Lung (tissue), 13 donors: Measurements from ENCODE around the gene FAM171A2. TPM values are rescaled to one million over a fixed set of nuclear protein-coding genes. Genes with fewer than 3 reads are reported as not detected.

Experiments
- ATAC-seq: fragments of 200-7000 bp; cut with Tn5 transposase; one replicate; pipeline ENCODE4 v1.9.1; 2020; ENCODE audit warnings: moderate number of reproducible peaks; ENCODE audit not compliant: insufficient read depth, low FRiP score
- DNase-seq, 3 donors: peaks; one replicate each; pipeline ENCODE4 v3.0.0-alpha.2; 2013 to 2017
- H3K27ac ChIP-seq, 2 donors: one replicate each; pipeline ENCODE4 v1.5.1; 2013; ENCODE audit warnings: mild to moderate bottlenecking in 2 of 2, moderate library complexity in 2 of 2, control low read depth in 1 of 2, inconsistent platforms in 1 of 2, low read depth in 1 of 2, low read length in 1 of 2
- H3K27me3 ChIP-seq, 3 donors: one replicate each; pipeline ENCODE4 v1.5.1; 2013; ENCODE audit warnings: low read length in 2 of 3; ENCODE audit not compliant: control insufficient read depth in 3 of 3, insufficient read depth in 3 of 3
- H3K36me3 ChIP-seq, 4 donors: one replicate each; pipeline ENCODE4 v1.5.1; 2013; ENCODE audit warnings: low read length in 4 of 4, mild to moderate bottlenecking in 1 of 4, moderate library complexity in 1 of 4; ENCODE audit not compliant: control insufficient read depth in 4 of 4, insufficient read depth in 4 of 4
- H3K4me1 ChIP-seq, 5 donors: one replicate each; pipeline ENCODE4 v1.5.1; 2013; ENCODE audit warnings: low read length in 5 of 5, mild to moderate bottlenecking in 2 of 5, moderate library complexity in 1 of 5; ENCODE audit not compliant: control insufficient read depth in 5 of 5, insufficient read depth in 5 of 5
- H3K4me3 ChIP-seq: one replicate; pipeline ENCODE4 v1.5.1; 2013; ENCODE audit warnings: mild to moderate bottlenecking, control low read depth, moderate library complexity
- H3K9ac ChIP-seq, 2 donors: one replicate each; pipeline ENCODE4 v1.5.1; 2013; ENCODE audit warnings: low read length in 2 of 2, control low read depth in 1 of 2; ENCODE audit not compliant: insufficient read depth in 1 of 2
- H3K9me3 ChIP-seq, 4 donors: one replicate each; pipeline ENCODE4 v1.5.1; 2013; ENCODE audit warnings: low read length in 3 of 4, mild to moderate bottlenecking in 1 of 4, moderate library complexity in 1 of 4; ENCODE audit not compliant: control insufficient read depth in 4 of 4, insufficient read depth in 3 of 4
- WGBS, 2 donors: extraction: QIAGEN DNeasy Blood & Tissue Kit; methylation state at CpG; one replicate each; pipeline ENCODE4 v1.1.7; 2013; 5-methylcytosine and 5-hydroxymethylcytosine counted together
- polyA plus RNA-seq, 2 donors: library from polyadenylated mRNA; stranded (reverse); fragments of 200-250 nt; gene quantifications; one replicate each; pipeline ENCODE4 v1.2.1, GENCODE V29; 2013
- small RNA-seq: library from RNA; depleted of rRNA; stranded (forward); fragments of <200 nt; gene quantifications from one replicate; pipeline ENCODE3, GENCODE V24; 2014; ENCODE audit warnings: low replicate concordance
- total RNA-seq, 2 donors: library from RNA; depleted of rRNA in 1 of 2; stranded (reverse); fragments of >200 nt in 1 of 2; gene quantifications; one replicate each; pipeline ENCODE4 v1.2.1, GENCODE V29; 2014 to 2021
- TF ChIP-seq, protein P1 (sequence below): IDR thresholded peaks from 2 replicates; pipeline ENCODE4 v1.5.1; 2012; ENCODE audit warnings: mild to moderate bottlenecking; ENCODE audit errors: control extremely low read depth, extremely low read depth
- donor health status: control.
- donor health status: control.
- donor health status: Bipolar disorder and iron deficiency.
- donor health status: healthy.
- donor health status: DM: yes; HTN: yes; CAD: no.

Gene FAM171A2
- total and polyA plus RNA-seq, 4 donors: 0.47 to 8.0 (median 0.80) TPM

DNA sequence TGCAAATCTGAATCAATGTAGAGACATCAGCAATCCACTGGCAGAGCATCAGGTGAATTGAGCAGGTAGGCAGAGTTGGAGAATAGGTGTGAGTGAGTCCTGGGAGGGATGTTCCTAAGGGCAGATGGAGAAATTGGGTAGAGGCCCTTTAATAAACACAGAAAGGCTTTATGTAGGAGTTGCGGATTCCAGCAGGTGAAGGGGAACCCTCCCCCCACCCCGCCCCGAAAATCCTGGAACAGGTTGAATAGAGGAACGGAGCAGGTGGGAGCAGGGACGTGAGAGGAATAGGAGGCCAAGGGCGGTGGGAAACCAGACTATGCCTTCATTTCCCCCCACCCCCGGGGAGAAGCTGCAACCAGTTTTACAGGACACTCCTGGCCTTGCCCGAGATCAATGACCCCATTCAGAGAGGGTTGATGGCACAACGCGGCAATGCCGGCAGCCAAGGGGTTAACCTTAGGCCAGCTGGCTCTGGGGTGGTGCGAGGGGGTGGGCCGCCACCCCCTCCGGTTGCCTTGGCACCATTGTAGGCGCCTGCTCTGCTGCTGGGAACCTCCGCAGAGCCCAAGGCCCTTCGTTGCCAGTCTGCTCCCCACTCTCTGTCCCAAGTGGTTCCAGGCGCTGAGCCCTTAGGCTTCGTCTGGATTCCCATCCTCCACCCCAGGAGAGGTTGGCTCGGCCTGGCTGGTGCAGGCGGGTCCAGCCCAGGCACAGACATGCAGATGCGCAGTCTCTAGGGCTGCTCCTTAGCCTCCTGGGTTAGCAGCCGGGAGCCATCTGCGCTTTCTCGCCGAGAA, 56.1 kb downstream of the FAM171A2 start:
- ATAC-seq (no peak), DNase-seq (peak; percentile 60 to 70 (median 62))
- Histone ChIP-seq H3K9ac (no peak overlapping the region), H3K9me3 (no peaks in the 10 kb centered on the region), H3K4me3 (no peak overlapping the region), H3K27ac (no peak overlapping the region), H3K27me3 (peaks cover 0 to 9% (median 5%) of the 10 kb centered on the region in 3 donors), H3K36me3 (no peaks in the 10 kb centered on the region), H3K4me1 (peaks cover 2 to 13% (median 5%) of the 10 kb centered on the region in 5 donors)
- 3 to 5% methylated on average over 25 to 26 of the region's 26 CpGs for WGBS, 2 donors
- TF ChIP-seq, protein P1, sequence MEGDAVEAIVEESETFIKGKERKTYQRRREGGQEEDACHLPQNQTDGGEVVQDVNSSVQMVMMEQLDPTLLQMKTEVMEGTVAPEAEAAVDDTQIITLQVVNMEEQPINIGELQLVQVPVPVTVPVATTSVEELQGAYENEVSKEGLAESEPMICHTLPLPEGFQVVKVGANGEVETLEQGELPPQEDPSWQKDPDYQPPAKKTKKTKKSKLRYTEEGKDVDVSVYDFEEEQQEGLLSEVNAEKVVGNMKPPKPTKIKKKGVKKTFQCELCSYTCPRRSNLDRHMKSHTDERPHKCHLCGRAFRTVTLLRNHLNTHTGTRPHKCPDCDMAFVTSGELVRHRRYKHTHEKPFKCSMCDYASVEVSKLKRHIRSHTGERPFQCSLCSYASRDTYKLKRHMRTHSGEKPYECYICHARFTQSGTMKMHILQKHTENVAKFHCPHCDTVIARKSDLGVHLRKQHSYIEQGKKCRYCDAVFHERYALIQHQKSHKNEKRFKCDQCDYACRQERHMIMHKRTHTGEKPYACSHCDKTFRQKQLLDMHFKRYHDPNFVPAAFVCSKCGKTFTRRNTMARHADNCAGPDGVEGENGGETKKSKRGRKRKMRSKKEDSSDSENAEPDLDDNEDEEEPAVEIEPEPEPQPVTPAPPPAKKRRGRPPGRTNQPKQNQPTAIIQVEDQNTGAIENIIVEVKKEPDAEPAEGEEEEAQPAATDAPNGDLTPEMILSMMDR: no peak

DNA sequence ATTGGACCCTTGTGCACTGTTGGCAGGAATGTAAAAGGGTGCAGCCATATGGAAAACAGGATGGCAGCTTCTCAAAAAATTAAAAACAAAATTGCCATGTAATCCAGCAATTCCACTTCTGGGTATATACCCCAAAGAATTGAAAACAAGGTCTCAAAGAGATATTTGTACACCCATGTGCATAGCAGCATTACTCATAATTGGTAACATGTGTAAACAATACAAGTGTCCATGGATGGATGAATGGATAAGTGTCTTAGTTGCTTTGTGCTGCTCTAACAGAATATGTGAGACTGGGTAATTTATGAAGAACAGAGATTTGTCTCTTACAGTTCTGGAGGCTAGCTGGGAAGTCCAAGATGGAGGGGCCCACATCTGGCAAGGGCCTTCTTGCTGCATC, 59.0 kb downstream of the FAM171A2 start:
- H3K9me3 ChIP-seq: peaks cover 0 to 2% (median 0%) of the 10 kb centered on the region in 4 donors
- H3K9ac ChIP-seq: no peak overlapping the region
- TF ChIP-seq, protein P1: no peak
- no peaks in the 10 kb centered on the region for H3K36me3 ChIP-seq
- H3K27ac ChIP-seq: no peak overlapping the region
- no peak for ATAC-seq
- H3K27me3 ChIP-seq: peaks cover 0 to 5% (median 4%) of the 10 kb centered on the region in 3 donors
- no peak overlapping the region for H3K4me3 ChIP-seq
- peaks cover 2 to 13% (median 5%) of the 10 kb centered on the region in 5 donors for H3K4me1 ChIP-seq
- no peak for DNase-seq

Small RNA genes lying within 50 kb of the gene (small RNA-seq; reads per million reads assigned to genes)
- gene RF00012: not detected
- not detected for gene RN7SL258P
- not detected for gene RNU6-453P

Other genes with a start within 250 kb of the FAM171A2 start
- gene HDAC5, start 240.2 kb downstream of the FAM171A2 start, total RNA-seq: 10 to 100 TPM; 33.8 to 77.4 TPM
- gene HDAC5, start 240.2 kb downstream of the FAM171A2 start, polyA plus RNA-seq: 10 to 100 TPM; 29.6 to 39.0 TPM
- 1 to 10 TPM in 1 of 2 donors, under 1 TPM in 1; 0.88 to 1.3 TPM for gene HROB, start 221.9 kb downstream of the FAM171A2 start, total RNA-seq
- under 1 TPM; 0.61 to 0.87 TPM for gene HROB, start 221.9 kb downstream of the FAM171A2 start, polyA plus RNA-seq
- gene ASB16, start 193.1 kb downstream of the FAM171A2 start, total RNA-seq: under 1 TPM in 1 of 2 donors, not detected in 1; 0.11 TPM
- under 1 TPM; 0.10 TPM for gene ASB16, start 193.1 kb downstream of the FAM171A2 start, polyA plus RNA-seq
- gene TMUB2, start 176.9 kb downstream of the FAM171A2 start, total RNA-seq: 10 to 100 TPM; 32.1 to 36.9 TPM
- gene TMUB2, start 176.9 kb downstream of the FAM171A2 start, polyA plus RNA-seq: 10 to 100 TPM; 37.5 to 40.2 TPM
- 10 to 100 TPM; 30.1 to 70.6 TPM for gene ATXN7L3, start 164.0 kb downstream of the FAM171A2 start, total RNA-seq
- gene ATXN7L3, start 164.0 kb downstream of the FAM171A2 start, polyA plus RNA-seq: 10 to 100 TPM; 50.4 to 50.7 TPM
- 10 to 100 TPM; 70.7 to 75.5 TPM for gene UBTF, start 144.2 kb downstream of the FAM171A2 start, total RNA-seq
- 10 to 100 TPM; 31.9 to 33.8 TPM for gene UBTF, start 144.2 kb downstream of the FAM171A2 start, polyA plus RNA-seq
- 10 to 100 TPM in 1 of 2 donors, 1 to 10 TPM in 1; 1.4 to 40.9 TPM for gene SLC4A1, start 95.7 kb downstream of the FAM171A2 start, total RNA-seq
- under 1 TPM; 0.10 to 0.13 TPM for gene SLC4A1, start 95.7 kb downstream of the FAM171A2 start, polyA plus RNA-seq
- gene RUNDC3A, start 55.3 kb downstream of the FAM171A2 start, total RNA-seq: 1 to 10 TPM in 1 of 2 donors, under 1 TPM in 1; 0.61 to 4.9 TPM
- gene RUNDC3A, start 55.3 kb downstream of the FAM171A2 start, polyA plus RNA-seq: under 1 TPM; 0.70 to 0.91 TPM
- gene SLC25A39, start 39.0 kb downstream of the FAM171A2 start, total RNA-seq: 100 to 1,000 TPM in 1 of 2 donors, 10 to 100 TPM in 1; 66.4 to 134 TPM
- 100 to 1,000 TPM; 104 to 130 TPM for gene SLC25A39, start 39.0 kb downstream of the FAM171A2 start, polyA plus RNA-seq
- 100 to 1,000 TPM; 300 to 753 TPM for gene GRN, start 18.6 kb downstream of the FAM171A2 start, total RNA-seq
- 100 to 1,000 TPM; 160 to 719 TPM for gene GRN, start 18.6 kb downstream of the FAM171A2 start, polyA plus RNA-seq
- gene ITGA2B, start 25.8 kb upstream of the FAM171A2 start, total RNA-seq: 1 to 10 TPM; 2.1 to 9.2 TPM
- gene ITGA2B, start 25.8 kb upstream of the FAM171A2 start, polyA plus RNA-seq: 1 to 10 TPM; 1.4 to 6.3 TPM
- 10 to 100 TPM; 36.2 to 62.0 TPM for gene GPATCH8, start 139.6 kb upstream of the FAM171A2 start, total RNA-seq
- gene GPATCH8, start 139.6 kb upstream of the FAM171A2 start, polyA plus RNA-seq: 10 to 100 TPM in 1 of 2 donors, 1 to 10 TPM in 1; 8.9 to 11.4 TPM
- gene FZD2, start 193.6 kb upstream of the FAM171A2 start, total RNA-seq: 10 to 100 TPM in 1 of 2 donors, 1 to 10 TPM in 1; 8.3 to 14.1 TPM
- gene FZD2, start 193.6 kb upstream of the FAM171A2 start, polyA plus RNA-seq: 1 to 10 TPM; 3.8 to 5.5 TPM